HG03432 (cell line): ENCODE results near the gene LIPI.
A peak's percentile ranks its signal among the peaks of the same experiment; 100 is the strongest.
"Not testable (repeated sequence)": the region's sequence is repeated elsewhere in the genome, so short reads cannot be mapped to it uniquely, and the experiment has no call there.

Source experiments
- ATAC-seq: cut with Tn5 transposase; IDR thresholded peaks from one replicate; pipeline ENCODE4 v1.9.1; 2021; ENCODE audit warnings: mild to moderate bottlenecking, moderate library complexity; ENCODE audit not compliant: unreplicated experiment

The LIPI gene

DNA sequence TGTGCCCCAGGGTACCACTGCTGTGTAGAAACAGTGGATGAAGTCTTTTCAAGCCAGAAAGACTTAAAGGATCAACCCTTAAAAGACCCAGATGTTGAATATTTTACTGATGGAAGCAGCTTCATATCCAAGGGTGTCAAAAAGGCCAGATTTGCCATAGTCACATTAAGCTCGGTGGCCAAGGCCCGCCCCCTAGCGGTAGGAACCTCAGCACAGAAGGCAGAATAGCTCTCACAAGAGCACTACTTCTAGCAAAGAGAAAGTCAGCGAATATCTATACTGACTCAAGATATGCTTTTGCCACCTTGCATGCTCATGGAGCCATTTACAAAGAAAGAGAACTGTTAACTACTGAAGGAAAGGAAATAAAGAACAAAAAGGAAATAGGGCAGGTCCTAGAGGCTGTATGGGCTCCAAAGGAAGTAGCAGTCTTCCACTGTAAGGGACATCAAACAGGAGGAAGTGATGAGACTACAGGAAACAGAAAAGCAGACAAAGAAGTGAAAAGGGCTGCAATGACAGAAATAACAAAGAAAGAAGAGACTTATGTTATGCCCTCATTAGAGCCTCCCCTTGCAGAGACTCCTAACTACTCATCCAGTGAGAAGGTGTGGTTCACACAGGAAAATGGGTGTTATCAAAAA lies 90.5 kb downstream of the LIPI start:
- ATAC-seq, result peak; percentile 50

DNA sequence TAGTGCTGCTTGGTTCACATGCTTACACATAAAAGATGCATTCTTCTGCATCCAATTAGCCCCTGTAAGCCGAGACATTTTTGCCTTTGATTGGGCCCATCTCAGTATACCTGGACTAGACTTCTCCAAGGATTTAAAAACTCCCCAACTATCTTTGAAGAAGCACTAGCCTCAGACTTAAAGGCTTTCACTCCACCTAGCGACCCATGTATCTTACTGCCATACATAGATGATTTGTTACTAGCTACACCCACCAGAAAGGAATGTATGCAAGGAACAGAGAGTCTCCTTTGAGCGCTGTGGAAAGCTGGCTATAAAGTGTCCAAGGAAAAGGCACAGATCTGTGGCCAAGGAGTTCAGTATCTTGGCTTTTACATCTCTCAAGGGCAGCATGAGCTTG lies 91.7 kb downstream of the LIPI start:
- ATAC-seq, result no peak

DNA sequence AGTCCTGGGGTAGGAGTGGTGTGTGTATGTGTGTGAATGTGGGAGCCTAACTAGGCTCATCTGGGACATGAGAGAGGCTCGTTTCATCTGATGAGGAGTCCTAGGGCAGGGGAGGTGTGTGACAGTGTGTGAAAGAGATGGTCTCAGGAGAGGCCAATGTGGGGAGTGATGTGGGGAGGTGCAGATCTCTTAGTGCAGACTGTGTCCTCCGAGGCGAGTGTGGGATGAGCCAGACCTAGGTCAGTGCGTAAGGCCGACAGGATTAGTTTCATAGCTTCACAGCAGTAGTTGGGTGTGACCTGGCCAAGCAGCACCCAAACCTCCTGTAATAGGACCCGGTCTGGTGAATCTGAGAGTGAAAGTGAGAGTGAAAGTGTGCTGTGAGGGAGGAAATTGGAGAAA lies 94.7 kb downstream of the LIPI start:
- ATAC-seq, result peak; percentile 90

DNA sequence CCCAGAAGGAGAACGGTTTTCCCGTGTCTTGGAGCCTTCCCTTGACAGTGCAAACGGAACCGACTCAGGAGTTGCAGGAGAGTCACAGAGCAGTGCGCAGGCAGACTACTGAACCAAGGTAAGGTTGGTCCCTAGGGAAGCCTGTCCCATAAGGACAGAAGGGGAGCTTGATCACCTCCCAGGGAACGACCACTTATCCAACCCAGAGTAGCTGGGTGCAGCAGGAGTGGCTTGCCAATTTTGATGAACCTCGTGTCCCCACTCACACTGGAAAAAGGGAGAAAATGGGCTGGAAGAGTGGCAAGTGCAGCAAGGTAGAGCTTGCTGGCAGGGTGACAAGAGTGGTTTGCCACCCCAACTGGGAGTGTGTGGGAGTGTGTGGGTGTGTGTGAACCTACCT lies 95.1 kb downstream of the LIPI start:
- no peak for ATAC-seq

DNA sequence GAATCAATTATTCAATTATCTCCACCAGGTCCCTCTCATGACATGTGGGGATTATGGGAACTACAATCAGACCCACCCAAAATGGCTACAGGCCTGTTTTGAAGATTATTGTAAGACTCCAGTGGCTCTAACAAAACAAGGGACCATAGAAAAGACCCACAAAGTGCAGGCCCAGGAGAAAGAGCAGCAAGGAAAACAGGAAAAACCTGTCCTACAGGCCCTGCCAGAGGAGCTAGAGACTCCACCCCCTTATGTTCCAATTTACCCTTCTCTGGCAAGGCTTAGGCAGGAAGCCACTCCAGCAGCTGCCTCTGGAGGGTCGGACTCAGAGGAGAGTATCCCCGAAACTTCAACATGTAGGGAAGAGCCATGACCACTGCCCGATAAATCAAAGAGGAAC lies 96.5 kb downstream of the LIPI start:
- ATAC-seq, result no peak

DNA sequence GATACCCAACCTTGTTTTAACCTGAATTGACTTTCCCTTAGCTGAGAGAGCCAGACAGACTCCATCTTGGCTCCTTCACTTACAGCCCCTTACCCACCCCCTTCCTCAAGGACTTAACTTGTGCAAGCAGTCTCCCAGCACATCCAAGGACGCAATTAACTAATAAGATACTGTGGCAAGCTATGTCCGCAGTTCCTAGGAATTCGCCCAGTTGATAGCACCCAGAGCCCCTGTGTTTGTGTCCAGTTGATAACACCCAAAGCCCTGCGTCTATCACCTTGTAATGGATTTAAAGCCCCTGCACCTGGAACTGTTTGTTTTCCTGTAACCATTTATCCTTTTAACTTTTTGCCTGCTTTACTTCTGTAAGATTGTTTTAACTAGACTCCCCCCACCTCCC lies 106.2 kb downstream of the LIPI start:
- not testable (repeated sequence) for ATAC-seq

DNA sequence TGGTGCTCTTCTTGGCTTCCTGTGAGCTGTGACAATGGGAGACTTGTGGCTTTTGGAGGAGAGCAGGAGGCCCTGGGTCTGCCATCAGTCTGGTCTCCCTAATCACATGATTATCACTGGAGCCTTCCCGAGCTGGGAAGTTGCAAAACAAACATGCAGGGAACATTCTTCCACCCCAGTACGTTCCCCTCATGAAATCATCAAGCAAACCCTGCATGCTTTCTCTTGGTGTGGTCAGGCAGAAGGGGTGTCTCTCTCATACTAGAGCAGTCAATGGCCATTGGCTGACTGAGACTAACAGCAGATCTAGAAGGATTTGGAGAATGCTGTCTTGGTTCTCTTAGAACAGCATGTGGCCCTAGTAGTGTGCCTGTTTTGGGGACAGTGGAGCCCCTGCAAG lies 111.2 kb downstream of the LIPI start:
- ATAC-seq, result no peak

DNA sequence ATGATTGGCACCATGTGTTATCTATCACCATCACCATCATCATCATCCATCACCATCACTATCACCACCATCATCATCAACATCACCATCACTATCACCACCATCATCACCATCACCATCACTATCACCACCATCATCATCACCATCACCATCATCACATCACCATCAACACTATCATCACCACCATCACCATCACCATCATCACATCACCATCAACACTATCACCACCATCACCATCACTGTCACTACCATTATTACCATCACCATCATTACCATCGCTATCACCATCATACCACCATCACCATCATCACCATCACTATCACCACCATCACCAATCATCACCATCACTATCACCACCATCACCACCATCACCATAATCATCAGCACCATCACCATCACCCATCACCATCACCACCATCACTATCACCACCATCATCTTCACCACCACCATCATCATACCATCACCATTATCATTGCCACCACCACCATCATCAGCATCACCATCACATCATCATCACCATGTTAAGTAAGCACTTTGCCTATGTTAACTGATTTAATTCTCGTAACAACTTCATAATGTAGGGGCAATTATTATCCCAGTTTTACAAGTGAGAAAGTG lies 112.8 kb downstream of the LIPI start:
- ATAC-seq, result no peak

DNA sequence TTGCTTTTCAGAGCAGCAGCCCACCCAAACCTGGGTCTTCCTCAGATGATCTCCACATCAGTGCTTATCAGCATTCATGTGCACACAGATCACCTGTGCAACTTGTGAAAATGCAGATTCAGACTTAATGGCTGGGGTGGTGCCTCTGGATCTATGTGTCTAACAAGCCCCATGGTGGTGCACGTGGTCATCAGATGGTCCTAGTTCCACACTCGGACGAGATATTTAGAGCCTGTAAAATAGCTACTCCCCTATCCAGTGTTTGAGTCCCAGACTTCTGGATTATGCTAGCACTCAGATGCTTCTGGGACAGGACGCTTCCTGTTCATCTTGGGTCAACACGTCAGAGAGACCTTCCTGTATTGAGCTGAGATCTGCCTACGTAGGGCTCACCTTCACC lies 114.2 kb downstream of the LIPI start:
- no peak for ATAC-seq

DNA sequence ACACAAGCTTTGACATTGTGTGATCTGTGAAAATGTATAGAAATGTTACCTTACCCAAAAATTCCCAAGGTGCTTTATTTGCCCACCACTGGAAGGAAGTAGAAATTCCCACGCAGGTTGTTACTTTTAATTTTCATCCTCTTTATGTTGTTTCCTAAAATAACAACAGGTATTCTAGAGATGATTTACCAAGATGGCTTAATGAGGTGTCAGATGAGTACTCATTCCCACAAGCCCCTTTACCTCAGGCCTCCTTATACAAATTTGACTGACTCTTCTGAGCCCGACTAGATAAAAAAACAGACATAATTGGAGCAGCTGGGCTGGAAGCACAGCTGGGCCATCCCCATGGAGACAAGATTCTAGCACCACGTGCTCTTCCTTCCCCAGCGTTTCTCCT lies 114.6 kb downstream of the LIPI start:
- peak; percentile 53 for ATAC-seq

DNA sequence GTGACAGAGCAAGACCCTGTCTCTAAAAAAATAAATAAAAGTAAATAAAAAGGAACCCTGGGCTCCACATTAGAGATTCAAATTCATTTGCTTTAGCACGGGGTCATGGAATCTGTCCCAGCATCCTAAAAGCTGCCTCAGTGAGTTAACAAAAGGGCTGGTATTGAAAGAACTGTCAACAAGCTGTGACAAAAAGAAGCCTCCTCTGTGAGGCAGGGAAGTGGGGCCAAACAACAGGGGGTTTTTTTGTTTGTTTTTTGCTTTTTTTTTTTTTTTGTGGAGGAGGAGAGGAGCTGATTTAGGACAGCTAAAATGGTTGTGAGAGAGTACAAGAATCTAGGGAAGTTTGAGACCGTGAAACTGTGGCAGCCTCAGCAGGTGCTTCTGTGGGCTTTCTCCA lies 115.7 kb downstream of the LIPI start:
- no peak for ATAC-seq

DNA sequence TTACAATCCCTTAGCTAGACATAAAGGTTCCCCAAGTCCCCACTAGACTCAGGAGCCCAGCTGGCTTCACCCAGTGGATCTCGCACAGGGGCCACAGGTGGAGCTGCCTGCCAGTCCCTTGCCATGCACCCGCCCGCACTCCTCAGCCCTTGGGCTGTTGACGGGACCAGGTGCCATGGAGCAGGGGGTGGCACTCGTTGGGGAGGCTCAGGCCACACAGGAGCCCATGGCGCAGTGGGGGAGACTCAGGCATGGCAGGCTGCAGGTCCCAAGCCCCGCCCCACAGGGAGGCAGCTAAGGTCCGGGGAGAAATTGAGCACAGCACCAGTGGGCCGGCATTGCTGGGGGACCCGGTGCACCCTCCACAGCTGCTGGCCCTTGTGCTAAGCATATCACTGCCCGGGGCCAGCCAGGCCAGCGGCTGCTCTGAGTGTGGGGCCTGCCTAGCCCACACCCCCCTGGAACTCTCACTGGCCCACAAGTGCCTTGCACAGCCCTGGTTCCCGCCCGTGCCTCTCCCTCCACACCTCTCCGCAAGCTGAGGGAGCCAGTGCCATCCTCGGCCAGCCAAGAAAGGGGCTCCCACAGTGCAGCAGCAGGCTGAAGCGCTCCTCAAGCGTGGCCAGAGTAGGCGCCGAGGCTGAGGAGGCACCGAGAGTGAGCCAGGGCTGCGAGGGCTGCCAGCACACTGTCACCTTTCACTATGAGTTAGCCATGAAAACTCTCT lies 117.8 kb downstream of the LIPI start:
- no peak for ATAC-seq

DNA sequence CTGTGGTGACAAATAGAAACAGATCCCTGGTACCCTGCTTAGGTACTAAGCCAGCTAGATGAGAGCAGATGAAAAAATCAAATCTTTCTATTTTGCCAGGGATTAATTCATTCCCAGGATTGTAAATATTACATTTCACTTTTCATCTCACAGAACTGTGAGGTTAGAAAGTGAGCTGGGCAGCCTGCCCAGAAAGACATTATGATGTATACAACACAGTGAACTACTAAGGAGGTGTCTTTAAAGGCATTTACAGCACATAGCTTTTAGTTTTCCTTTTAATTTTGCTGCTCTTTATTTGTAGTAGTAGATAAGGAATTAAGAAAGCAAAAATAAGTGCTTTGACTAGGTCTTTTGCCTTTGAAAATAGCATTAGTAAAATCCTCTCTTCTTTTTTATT lies 120.6 kb downstream of the LIPI start:
- not testable (repeated sequence) for ATAC-seq

DNA sequence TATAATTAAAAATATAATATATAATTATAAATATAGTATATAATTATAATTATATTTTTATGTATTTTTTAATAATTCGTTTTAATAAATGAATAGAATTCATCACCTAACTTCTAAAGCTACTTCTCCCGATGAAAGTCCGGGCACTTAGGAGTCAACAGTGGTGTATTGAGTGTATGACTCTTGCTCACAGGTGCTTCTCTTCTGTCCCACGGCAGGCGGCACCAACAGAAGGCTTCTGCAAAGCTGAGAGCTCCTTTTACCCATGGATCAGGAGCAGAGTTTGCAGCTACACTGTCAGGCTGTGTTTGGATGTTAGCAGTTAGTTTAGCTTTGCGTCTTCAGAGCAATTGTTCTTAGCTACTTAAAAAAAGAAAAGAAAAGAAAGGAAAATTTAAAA lies 122.4 kb downstream of the LIPI start:
- ATAC-seq, result no peak

DNA sequence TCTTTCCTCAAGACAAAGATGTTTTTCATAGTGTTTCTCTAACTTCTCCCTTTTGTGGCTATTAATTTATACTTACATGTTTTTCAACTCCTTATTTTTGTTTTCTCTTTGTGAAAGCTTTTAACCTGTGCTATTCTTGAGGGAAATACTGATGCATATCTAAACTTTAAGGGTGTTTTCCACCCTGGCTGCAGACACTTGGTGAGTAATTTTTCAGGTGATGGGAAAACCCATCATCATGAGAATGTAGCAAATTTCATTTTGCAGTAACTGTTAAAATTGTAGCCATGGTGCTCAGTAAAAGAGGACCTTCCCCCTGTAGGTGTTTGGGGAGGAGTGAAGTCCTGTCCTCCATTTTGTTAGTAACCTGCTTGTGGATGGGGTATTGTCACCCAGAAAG lies 124.2 kb downstream of the LIPI start:
- ATAC-seq, result peak; percentile 57

DNA sequence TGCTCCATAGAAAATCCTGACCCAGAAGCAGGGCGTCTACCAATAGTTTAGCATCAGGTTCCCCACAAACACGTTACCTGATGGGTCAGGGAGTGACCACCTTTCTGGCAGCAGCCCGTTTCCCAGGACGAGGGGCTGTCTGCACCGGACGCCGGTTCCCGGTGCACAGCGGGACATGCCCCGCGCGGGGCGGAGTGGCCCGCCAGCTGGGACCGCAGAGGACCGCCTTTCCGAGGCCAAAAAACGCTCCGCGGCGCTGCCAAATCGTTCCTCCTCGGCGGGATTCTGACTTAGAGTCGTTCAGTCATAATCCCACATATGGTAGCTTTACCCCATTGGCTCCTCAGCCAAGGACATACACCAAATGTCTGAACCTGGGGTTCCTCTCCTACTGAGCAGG lies 126.1 kb downstream of the LIPI start:
- ATAC-seq, result no peak

DNA sequence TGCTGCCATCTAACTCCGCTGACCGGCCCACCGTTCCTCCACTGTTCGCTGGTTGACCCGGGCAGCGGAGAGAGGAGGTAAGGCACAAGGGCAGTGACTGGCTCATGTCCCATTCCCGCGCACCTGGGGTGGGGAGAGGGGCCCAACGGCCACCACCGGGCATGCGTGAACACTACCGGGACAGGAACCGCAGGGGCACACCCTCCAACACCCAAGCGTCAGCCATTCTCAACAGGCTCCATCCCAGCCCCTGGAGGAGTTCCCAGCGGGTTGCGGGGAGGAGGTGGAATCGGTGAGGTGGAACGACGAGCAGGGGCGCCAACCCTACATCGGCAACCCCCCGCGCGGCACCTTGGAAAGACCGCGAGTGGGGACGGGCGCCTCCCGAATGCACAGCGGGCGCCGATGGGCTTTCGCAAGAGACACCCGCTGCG lies 126.7 kb downstream of the LIPI start:
- ATAC-seq, result no peak

DNA sequence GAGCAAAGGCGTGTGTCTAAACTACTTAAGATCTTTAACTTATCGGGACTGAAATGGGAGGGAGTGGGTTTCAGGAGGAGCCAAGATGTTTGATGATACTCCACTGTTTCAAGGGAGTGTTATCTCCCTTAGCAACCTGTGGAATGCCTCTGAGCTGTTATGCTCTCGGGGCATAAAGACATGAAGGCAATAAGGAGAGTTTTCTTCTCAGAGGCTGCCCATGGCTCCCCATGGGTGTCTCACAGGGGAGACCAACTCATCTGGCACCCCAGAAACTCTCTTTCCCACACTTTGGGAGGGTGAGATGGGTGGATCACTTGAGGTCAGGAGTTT lies 130.0 kb downstream of the LIPI start:
- ATAC-seq, result no peak

DNA sequence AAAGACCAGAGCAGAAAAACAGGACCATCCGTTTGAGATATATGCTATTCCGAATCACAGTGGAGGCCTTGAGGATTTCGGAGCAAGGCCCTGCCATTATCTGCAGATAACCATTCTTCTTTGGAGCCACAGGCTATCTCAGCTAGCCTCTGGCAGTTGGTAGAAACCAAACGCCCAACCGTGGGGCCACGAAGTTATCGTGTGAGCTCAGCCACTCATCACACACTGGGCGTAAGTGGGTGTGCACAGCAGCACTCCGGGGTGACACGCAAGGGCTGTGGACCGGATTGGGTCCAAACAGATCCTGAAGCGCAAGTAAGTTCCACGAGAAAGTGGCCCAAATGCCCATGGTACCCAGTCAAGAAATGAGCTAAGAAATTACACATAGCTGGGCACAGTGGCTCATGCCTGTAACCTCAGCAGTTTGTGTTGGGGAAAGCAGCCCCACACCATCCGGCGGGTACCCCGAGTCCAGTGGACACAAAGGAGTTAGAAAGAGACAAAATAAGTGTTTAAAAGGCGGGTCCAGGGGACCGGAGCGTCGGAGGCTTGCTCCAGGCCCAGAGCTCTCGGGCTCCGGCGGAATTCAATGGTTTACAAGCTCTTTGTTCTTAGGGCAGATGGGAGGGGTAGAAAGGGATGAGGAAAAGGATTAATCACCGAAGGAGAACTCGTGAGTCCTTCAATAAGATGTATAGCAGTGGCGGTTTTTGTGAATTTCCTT lies 130.6 kb downstream of the LIPI start:
- ATAC-seq, result no peak

DNA sequence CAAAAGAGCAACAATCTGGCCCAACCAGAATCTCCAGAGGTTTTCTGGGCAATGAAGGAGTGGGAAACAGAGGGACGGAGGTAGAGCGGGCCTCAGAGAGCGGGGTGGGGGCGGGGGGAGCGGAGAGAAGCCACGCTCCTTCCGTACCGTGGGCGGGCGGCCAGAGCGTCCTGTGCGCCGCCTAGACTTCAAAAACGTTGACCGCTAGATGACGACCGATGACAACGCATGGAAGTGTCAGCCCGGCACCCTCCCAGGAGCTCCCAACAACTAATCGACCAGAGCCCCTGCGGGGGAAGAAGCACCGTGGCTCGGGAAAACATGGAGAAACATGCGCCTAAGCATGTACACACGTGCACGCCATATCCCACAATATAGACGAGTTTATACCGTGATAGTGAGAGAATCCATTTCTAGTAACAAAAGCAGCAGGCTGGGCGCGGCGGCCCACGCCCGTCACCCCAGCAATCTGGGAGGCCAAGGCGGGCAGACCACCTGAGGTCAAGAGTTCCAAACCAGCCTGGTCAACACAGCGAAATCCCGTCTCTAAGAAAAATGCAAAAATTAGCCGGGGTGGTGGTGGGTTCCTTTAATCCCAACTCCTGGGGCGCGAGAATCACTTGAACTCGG lies 131.9 kb downstream of the LIPI start:
- no peak for ATAC-seq

DNA sequence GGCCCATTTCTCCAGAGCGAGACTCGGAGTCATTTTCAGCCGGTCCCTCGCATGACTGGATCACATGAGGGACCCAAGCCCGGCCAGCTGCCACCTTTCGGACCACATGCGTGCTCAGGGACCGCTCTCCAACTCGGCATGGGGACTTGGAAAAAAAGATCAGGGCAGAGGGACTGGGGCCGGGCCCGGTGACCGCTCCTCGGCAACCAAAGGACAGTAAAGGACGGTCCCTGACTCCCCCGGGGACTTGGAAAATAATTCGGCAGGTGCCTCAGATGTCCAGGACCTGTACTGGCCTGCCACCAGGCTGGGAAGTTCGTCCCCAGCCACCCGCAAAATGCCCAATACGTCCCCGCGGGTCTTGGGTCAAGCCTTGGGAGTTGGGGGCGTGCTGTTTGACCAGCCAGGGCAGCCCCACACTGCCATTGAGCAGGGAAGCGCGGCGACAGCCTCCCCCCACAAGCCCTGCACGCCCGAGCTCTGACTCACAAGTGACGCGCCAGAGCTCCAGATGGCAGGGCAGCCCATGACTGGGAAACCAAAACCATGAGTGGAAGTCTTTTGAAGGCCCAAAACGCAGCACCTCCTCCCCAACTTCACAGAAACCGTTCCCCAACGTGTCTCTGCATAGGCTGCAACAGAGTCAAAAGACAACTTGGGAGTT lies 134.5 kb downstream of the LIPI start:
- no peak for ATAC-seq
